ENCODE measurements around the gene OR10K1.

GRCh38 chr1:158425027-158425426 is 36.6 kb upstream of the OR10K1 start:
- TF ChIP-seq, protein P1, sequence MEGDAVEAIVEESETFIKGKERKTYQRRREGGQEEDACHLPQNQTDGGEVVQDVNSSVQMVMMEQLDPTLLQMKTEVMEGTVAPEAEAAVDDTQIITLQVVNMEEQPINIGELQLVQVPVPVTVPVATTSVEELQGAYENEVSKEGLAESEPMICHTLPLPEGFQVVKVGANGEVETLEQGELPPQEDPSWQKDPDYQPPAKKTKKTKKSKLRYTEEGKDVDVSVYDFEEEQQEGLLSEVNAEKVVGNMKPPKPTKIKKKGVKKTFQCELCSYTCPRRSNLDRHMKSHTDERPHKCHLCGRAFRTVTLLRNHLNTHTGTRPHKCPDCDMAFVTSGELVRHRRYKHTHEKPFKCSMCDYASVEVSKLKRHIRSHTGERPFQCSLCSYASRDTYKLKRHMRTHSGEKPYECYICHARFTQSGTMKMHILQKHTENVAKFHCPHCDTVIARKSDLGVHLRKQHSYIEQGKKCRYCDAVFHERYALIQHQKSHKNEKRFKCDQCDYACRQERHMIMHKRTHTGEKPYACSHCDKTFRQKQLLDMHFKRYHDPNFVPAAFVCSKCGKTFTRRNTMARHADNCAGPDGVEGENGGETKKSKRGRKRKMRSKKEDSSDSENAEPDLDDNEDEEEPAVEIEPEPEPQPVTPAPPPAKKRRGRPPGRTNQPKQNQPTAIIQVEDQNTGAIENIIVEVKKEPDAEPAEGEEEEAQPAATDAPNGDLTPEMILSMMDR (IDR thresholded peaks at IDR 0.05), result no peak
- TF ChIP-seq POLR2A (IDR thresholded peaks at IDR 0.05), result no peak

Measured in heart left ventricle (tissue), 13 donors.